Upper lobe of left lung (tissue), 4 donors: Measurements from ENCODE around the gene CAPN2.

ENCODE experiments used
- CTCF ChIP-seq, 6 experiments: fragments of 450-650 bp in 4 of 6; fragments of 200-600 bp in 2 of 6; sonication (generic) in 2 of 6; IDR thresholded peaks; one replicate each; pipeline ENCODE4 v1.5.1; 2016 to 2019; ENCODE audit warnings: antibody characterized with exemption in 6 of 6
- EP300 ChIP-seq, 4 donors: sonication (generic); formaldehyde crosslinking; IDR thresholded peaks; one replicate each; pipeline ENCODE4 v1.5.1; 2017; ENCODE audit warnings: antibody characterized with exemption in 4 of 4, control low read depth in 2 of 4
- POLR2A ChIP-seq, 4 donors: fragments of 450-650 bp; IDR thresholded peaks; one replicate each; pipeline ENCODE4 v1.5.1; 2016 to 2017; ENCODE audit warnings: antibody characterized with exemption in 4 of 4, mild to moderate bottlenecking in 2 of 4
- POLR2AphosphoS5 ChIP-seq, 2 donors: sonication (generic); formaldehyde crosslinking; IDR thresholded peaks; one replicate each; pipeline ENCODE4 v1.5.1; 2017; ENCODE audit warnings: antibody characterized with exemption in 2 of 2

- TF ChIP-seq CTCF (IDR thresholded peaks at IDR 0.05) (no peak), POLR2A (IDR thresholded peaks at IDR 0.05) (no peak), EP300 (IDR thresholded peaks at IDR 0.05) (no peak), POLR2AphosphoS5 (IDR thresholded peaks at IDR 0.05) (no peak)
These were observed 12.0 kb downstream of the CAPN2 start for GRCh38 chr1:223724376-223724775.
